Activated CD8-positive, alpha-beta T cell treated with anti-CD3 and anti-CD28 coated beads for 36 hours (primary cell): ENCODE data around the gene PIK3R2. TPM values are rescaled to one million over a fixed set of nuclear protein-coding genes. Genes with fewer than 3 reads are reported as not detected.
"Not testable (repeated sequence)": the region's sequence is repeated elsewhere in the genome, so short reads cannot be mapped to it uniquely, and the experiment has no call there.

ENCODE experiments used
- ATAC-seq: fragments of 200-7000 bp; cut with Tn5 transposase; one replicate; pipeline ENCODE4 v1.10.0; 2021; ENCODE audit warnings: mild to moderate bottlenecking, moderate library complexity
- CTCF ChIA-PET: fragments of 350-600 bp; sonication (Branson Sonifier 250); formaldehyde crosslinking; loops from one replicate; lab custom pipeline; 2021; ENCODE audit warnings: antibody characterized with exemption; lab: Charles Lee
- POLR2A ChIA-PET: fragments of 350-600 bp; sonication (Branson Sonifier 250); formaldehyde crosslinking; loops from one replicate; lab custom pipeline; 2021; ENCODE audit warnings: antibody characterized with exemption; lab: Charles Lee
- DNase-seq: peaks from one replicate; pipeline ENCODE4 v3.0.0-alpha.2; 2020
- H3K27ac Mint-ChIP-seq: one replicate; pipeline ENCODE4 v1.8.0; 2021; ENCODE audit warnings: mild to moderate bottlenecking, mixed read lengths
- H3K27me3 Mint-ChIP-seq: one replicate; pipeline ENCODE4 v1.8.0; 2021; ENCODE audit warnings: mixed read lengths
- H3K36me3 Mint-ChIP-seq: one replicate; pipeline ENCODE4 v1.8.0; 2021; ENCODE audit warnings: low read depth, mixed read lengths
- H3K4me1 Mint-ChIP-seq: one replicate; pipeline ENCODE4 v1.8.0; 2021; ENCODE audit warnings: low read depth, mixed read lengths
- H3K4me3 Mint-ChIP-seq: one replicate; pipeline ENCODE4 v1.8.0; 2021; ENCODE audit warnings: mild to moderate bottlenecking, moderate library complexity, mixed read lengths
- H3K9me3 Mint-ChIP-seq: one replicate; pipeline ENCODE4 v1.8.0; 2021; ENCODE audit warnings: mixed read lengths
- intact Hi-C: fragments of 100-400 bp; cut with micrococcal nuclease; formaldehyde crosslinking; loops from one replicate; pipeline ENCODE4 v1.10.0; 2022
- total RNA-seq, 2 experiments: library from RNA; stranded (reverse); gene quantifications; one replicate each; pipeline ENCODE4 v1.2.3, GENCODE V29; 2021
- TF ChIP-seq, protein P1 (sequence below): fragments of 200-600 bp; IDR thresholded peaks from one replicate; pipeline ENCODE4 v1.8.0; 2022; ENCODE audit warnings: antibody characterized with exemption, mild to moderate bottlenecking

The PIK3R2 gene
- total RNA-seq, 2 experiments from 2014 or later: 15.0 to 15.8 TPM

DNA sequence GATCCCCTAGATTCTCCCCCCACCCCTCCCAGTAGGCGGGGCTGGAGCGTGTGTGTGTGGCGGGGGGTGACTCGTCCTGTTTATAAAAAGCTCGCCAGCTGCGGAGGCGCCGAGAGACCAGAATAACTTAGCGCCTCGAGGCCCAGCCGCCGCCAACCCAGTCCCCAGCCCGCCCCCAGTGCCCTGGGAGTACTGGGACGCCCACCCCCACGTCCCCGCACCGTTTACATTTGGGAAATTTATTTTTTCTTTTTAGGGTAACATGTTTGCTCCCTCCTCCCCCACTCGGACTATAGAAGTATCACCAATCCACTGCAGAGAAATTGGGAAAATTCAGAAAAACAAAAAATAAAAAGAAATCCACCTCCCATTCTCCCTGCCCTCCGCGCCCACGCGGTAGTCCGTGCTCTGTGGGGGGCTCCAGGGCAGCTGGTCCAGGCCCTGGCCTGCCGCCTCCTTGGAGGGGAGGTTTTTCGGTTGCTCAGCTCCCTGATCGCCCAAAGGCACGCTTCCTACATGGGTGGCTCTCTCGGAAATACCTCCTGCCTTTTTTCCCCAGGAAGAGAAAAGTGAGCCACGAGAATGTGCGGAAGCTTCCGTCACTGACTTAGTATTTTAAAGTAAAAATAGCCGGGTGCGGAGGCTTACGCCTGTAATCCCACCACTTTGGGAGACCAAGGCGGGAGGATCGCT, 52.4 kb downstream of the PIK3R2 start:
- Mint-ChIP-seq H3K27ac (peak overlapping the region; percentile 89), H3K4me3 (peak overlapping the region; percentile 77), H3K9me3 (no peaks in the 10 kb centered on the region), H3K27me3 (peaks cover 7% of the 10 kb centered on the region), H3K36me3 (peaks cover 10% of the 10 kb centered on the region), H3K4me1 (peaks cover 21% of the 10 kb centered on the region)
- POLR2A ChIA-PET: interaction anchor here (0.9 to 3.3 kb wide), 7 partner anchors 12 to 117 kb away, joined by 3 to 25 read pairs (median 3); partner anchors contain the start of genes IQCN, JUND and MPV17L2
- CTCF ChIA-PET: interaction anchor here (0.9 to 11.3 kb wide), 12 partner anchors 13 to 206 kb away, joined by 3 to 185 read pairs (median 5); partner anchors contain the start of gene MPV17L2
- ATAC-seq (no peak), DNase-seq (peak; percentile 86)
- intact Hi-C loops: loop anchor here (2.0 kb wide), 1 partner anchor 123 kb away; no protein-coding TSS in a partner anchor
- TF ChIP-seq, protein P1, sequence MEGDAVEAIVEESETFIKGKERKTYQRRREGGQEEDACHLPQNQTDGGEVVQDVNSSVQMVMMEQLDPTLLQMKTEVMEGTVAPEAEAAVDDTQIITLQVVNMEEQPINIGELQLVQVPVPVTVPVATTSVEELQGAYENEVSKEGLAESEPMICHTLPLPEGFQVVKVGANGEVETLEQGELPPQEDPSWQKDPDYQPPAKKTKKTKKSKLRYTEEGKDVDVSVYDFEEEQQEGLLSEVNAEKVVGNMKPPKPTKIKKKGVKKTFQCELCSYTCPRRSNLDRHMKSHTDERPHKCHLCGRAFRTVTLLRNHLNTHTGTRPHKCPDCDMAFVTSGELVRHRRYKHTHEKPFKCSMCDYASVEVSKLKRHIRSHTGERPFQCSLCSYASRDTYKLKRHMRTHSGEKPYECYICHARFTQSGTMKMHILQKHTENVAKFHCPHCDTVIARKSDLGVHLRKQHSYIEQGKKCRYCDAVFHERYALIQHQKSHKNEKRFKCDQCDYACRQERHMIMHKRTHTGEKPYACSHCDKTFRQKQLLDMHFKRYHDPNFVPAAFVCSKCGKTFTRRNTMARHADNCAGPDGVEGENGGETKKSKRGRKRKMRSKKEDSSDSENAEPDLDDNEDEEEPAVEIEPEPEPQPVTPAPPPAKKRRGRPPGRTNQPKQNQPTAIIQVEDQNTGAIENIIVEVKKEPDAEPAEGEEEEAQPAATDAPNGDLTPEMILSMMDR: no peak

GRCh38 chr19:18206018-18206417, 53.1 kb downstream of the PIK3R2 start:
- no peaks in the 10 kb centered on the region for H3K9me3 Mint-ChIP-seq
- DNase-seq: no peak
- H3K4me1 Mint-ChIP-seq: peaks cover 21% of the 10 kb centered on the region
- TF ChIP-seq, protein P1: no peak
- no peak overlapping the region for H3K27ac Mint-ChIP-seq
- H3K27me3 Mint-ChIP-seq: peaks cover 7% of the 10 kb centered on the region
- H3K4me3 Mint-ChIP-seq: no peak overlapping the region
- CTCF ChIA-PET: interaction anchor here (0.9 to 11.3 kb wide), 10 partner anchors 14 to 206 kb away, joined by 3 to 185 read pairs (median 5); partner anchors contain the start of gene MPV17L2
- intact Hi-C loops: no loop called here
- no peak for ATAC-seq
- POLR2A ChIA-PET: interaction anchor here (0.7 to 3.3 kb wide), 5 partner anchors 13 to 69 kb away, joined by 3 to 25 read pairs (median 3); partner anchors contain the start of genes IQCN and MPV17L2
- H3K36me3 Mint-ChIP-seq: peaks cover 9% of the 10 kb centered on the region

DNA sequence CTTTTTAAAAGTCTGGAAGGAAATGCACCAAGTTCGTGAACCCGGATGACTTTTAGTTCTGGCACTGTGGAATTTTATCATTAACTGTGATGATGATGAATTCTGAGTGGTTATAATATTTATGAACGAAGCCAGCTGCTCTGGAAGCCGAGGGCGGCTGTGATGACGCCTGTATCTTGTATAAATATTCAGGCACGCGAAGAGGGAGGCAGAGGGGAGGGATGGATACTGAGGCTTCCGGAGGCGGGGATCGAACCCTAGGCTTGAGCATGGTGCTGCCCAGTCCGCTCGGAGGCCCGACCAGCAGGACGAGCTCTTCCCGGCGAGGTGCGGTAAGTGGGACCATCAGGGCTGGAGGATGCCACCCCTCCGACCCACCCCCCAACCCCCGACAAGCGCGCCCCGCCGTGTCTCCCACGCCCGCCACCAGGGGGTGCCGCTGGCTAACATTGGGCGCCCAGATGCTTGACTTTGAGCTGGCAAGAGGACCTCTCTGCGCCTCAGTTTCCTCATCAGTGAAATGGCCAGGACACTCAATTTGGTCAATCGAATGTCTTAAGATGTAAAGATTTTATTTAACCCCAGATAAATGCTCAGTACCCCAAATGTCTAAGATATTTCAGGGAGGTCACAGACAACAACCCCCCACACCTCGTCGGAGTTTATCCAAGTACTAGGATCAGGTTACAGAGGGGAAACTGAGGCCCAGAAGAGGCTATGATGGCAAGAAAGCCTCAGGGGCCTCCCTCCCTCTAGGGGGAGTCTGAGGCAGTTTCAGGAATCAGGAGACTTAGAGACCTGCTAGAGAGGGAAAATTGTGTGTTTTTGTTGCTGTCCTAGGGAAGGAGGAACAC, 55.4 kb downstream of the PIK3R2 start:
- POLR2A ChIA-PET: interaction anchor here (0.7 kb wide), 1 partner anchor 658 kb away, joined by 3 read pairs; no protein-coding TSS in a partner anchor

GRCh38 chr19:18209912-18210311, 56.9 kb downstream of the PIK3R2 start:
- intact Hi-C loops: loop anchor here (5.0 kb wide), 1 partner anchor 42 kb away; no protein-coding TSS in a partner anchor
- H3K9me3 Mint-ChIP-seq, H3K27ac Mint-ChIP-seq, H3K4me3 Mint-ChIP-seq, H3K4me1 Mint-ChIP-seq, H3K27me3 Mint-ChIP-seq, ATAC-seq, H3K36me3 Mint-ChIP-seq, DNase-seq: not testable (repeated sequence)
- POLR2A ChIA-PET: interaction anchor here (0.6 kb wide), 1 partner anchor 209 kb away, joined by 3 read pairs; the partner anchor contains the start of gene SSBP4
- CTCF ChIA-PET: interaction anchor here (0.8 to 11.3 kb wide), 4 partner anchors 22 to 201 kb away, joined by 3 to 185 read pairs (median 4); a partner anchor contains a TSS

More for the DNA sequence above, 55.4 kb downstream of the PIK3R2 start:
- ATAC-seq (no peak), DNase-seq (peak; percentile 67)
- H3K4me3 Mint-ChIP-seq: no peak overlapping the region
- no peak overlapping the region for H3K27ac Mint-ChIP-seq
- H3K36me3 Mint-ChIP-seq: no peaks in the 10 kb centered on the region
- intact Hi-C loops: no loop called here
- peaks cover 10% of the 10 kb centered on the region for H3K4me1 Mint-ChIP-seq
- no peaks in the 10 kb centered on the region for H3K9me3 Mint-ChIP-seq
- TF ChIP-seq, protein P1: peak; percentile 92
- CTCF ChIA-PET: interaction anchor here (0.6 to 11.3 kb wide), 23 partner anchors 8 to 202 kb away, joined by 3 to 185 read pairs (median 4); partner anchors contain the start of genes IQCN, MPV17L2 and PIK3R2
- H3K27me3 Mint-ChIP-seq: peaks cover 7% of the 10 kb centered on the region

GRCh38 chr19:18211683-18212082, 58.7 kb downstream of the PIK3R2 start:
- CTCF ChIA-PET: interaction anchor here (0.7 kb wide), 2 partner anchors 39 to 40 kb away, joined by 3 to 5 read pairs; no protein-coding TSS in a partner anchor
- intact Hi-C loops: loop anchor here (5.0 kb wide), 1 partner anchor 41 kb away; no protein-coding TSS in a partner anchor
- Mint-ChIP-seq H3K4me1 (peaks cover 3% of the 10 kb centered on the region), H3K4me3 (no peak overlapping the region), H3K9me3 (no peaks in the 10 kb centered on the region), H3K27me3 (peaks cover 7% of the 10 kb centered on the region), H3K27ac (no peak overlapping the region), H3K36me3 (no peaks in the 10 kb centered on the region)
- POLR2A ChIA-PET: no interaction called here
- TF ChIP-seq, protein P1: no peak
- DNase-seq: no peak
- no peak for ATAC-seq
